ENCODE results near the gene FDXR.

DNA sequence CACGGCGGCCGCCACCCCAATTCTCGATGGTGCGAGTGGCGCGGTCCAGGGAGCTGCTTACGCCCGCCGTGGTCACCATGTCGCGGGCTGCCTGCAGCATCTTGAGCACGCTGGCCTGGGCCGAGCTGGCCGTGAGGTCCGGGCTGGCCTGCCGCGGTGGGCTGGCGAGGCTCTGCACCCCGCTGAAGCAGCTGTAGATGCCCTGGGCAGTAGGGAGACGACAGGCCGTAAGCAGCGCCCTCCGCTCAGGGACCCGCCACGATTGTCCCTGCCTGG lies 29.5 kb downstream of the FDXR start:
- TF ChIP-seq, protein P1, sequence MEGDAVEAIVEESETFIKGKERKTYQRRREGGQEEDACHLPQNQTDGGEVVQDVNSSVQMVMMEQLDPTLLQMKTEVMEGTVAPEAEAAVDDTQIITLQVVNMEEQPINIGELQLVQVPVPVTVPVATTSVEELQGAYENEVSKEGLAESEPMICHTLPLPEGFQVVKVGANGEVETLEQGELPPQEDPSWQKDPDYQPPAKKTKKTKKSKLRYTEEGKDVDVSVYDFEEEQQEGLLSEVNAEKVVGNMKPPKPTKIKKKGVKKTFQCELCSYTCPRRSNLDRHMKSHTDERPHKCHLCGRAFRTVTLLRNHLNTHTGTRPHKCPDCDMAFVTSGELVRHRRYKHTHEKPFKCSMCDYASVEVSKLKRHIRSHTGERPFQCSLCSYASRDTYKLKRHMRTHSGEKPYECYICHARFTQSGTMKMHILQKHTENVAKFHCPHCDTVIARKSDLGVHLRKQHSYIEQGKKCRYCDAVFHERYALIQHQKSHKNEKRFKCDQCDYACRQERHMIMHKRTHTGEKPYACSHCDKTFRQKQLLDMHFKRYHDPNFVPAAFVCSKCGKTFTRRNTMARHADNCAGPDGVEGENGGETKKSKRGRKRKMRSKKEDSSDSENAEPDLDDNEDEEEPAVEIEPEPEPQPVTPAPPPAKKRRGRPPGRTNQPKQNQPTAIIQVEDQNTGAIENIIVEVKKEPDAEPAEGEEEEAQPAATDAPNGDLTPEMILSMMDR (IDR thresholded peaks at IDR 0.05 in 2 of 3, conservative IDR thresholded peaks at IDR 0.05 in 1 of 3; ENCODE audit: insufficient read depth in 2 of 3, low read depth in 1 of 3, low read length in 3 of 3): no peak
- TF ChIP-seq ZNF57 (CRISPR knock-in tag; IDR thresholded peaks at IDR 0.05) (no peak), ZNF274 (IDR thresholded peaks at IDR 0.05; ENCODE audit: borderline replicate concordance, low read depth, low read length) (no peak), ZEB2 (IDR thresholded peaks at IDR 0.05) (no peak)
